HG03354 (cell line): ENCODE data around the gene MRPL42.
A peak's percentile ranks its signal among the peaks of the same experiment; 100 is the strongest.
"Not testable (repeated sequence)": the region's sequence is repeated elsewhere in the genome, so short reads cannot be mapped to it uniquely, and the experiment has no call there.

Source experiments
- ATAC-seq: cut with Tn5 transposase; IDR thresholded peaks from one replicate; pipeline ENCODE4 v1.9.1; 2021; ENCODE audit warnings: mild to moderate bottlenecking; ENCODE audit not compliant: unreplicated experiment, poor library complexity, severe bottlenecking

MRPL42 gene

GRCh38 chr12:93536111-93536765, 68.9 kb downstream of the MRPL42 start:
- ATAC-seq, result peak; percentile 41

- peak; percentile 84 for ATAC-seq
Measured at GRCh38 chr12:93536766-93537488, 69.6 kb downstream of the MRPL42 start.

- ATAC-seq, result no peak
Measured at GRCh38 chr12:93537769-93538168, 70.5 kb downstream of the MRPL42 start.

GRCh38 chr12:93539821-93540220, 72.5 kb downstream of the MRPL42 start:
- ATAC-seq, result no peak

GRCh38 chr12:93540466-93540865, 73.2 kb downstream of the MRPL42 start:
- no peak for ATAC-seq

- no peak for ATAC-seq
Measured at GRCh38 chr12:93541578-93542225, 74.4 kb downstream of the MRPL42 start.

- no peak for ATAC-seq
Measured at GRCh38 chr12:93547778-93548177, 80.5 kb downstream of the MRPL42 start.

- ATAC-seq, result no peak
Measured at GRCh38 chr12:93549174-93549573, 81.9 kb downstream of the MRPL42 start.

GRCh38 chr12:93550748-93551611, 83.7 kb downstream of the MRPL42 start:
- no peak for ATAC-seq

- no peak for ATAC-seq
Measured at GRCh38 chr12:93552427-93552826, 85.1 kb downstream of the MRPL42 start.

- ATAC-seq, result not testable (repeated sequence)
Measured at GRCh38 chr12:93557879-93558278, 90.6 kb downstream of the MRPL42 start.

GRCh38 chr12:93558685-93559084, 91.4 kb downstream of the MRPL42 start:
- not testable (repeated sequence) for ATAC-seq

GRCh38 chr12:93563807-93564538, 96.7 kb downstream of the MRPL42 start:
- ATAC-seq, result no peak

GRCh38 chr12:93565760-93566159, 98.4 kb downstream of the MRPL42 start:
- ATAC-seq, result no peak
